Suprapubic skin (tissue), 4 donors: ENCODE data around the gene DDOST.

Experiments used
- CTCF ChIP-seq, 2 donors: fragments of 200-600 bp in 1 of 2; fragments of 450-650 bp in 1 of 2; sonication (generic) in 1 of 2; IDR thresholded peaks; one replicate each; pipeline ENCODE4 v1.5.1; 2016 to 2019; ENCODE audit warnings: antibody characterized with exemption in 2 of 2, mild to moderate bottlenecking in 1 of 2, moderate library complexity in 1 of 2
- POLR2A ChIP-seq, 2 donors: fragments of 450-650 bp; IDR thresholded peaks; one replicate each; pipeline ENCODE4 v1.6.1; 2017; ENCODE audit warnings: antibody characterized with exemption in 2 of 2, mild to moderate bottlenecking in 2 of 2, moderate library complexity in 2 of 2
- POLR2AphosphoS5 ChIP-seq, 3 donors: sonication (generic); formaldehyde crosslinking; IDR thresholded peaks; one replicate each; pipeline ENCODE4 v1.6.1; 2017; ENCODE audit warnings: antibody characterized with exemption in 3 of 3

- TF ChIP-seq CTCF (IDR thresholded peaks at IDR 0.05) (no peak), POLR2A (IDR thresholded peaks at IDR 0.05) (no peak), POLR2AphosphoS5 (IDR thresholded peaks at IDR 0.05) (no peak)
Measured at GRCh38 chr1:20610970-20611369, 50.2 kb downstream of the DDOST start.
